ENCODE data around the gene ARHGAP24. TPM values are rescaled to one million over a fixed set of nuclear protein-coding genes. Genes with fewer than 3 reads are reported as not detected.

The ARHGAP24 gene
- total and polyA plus RNA-seq, 8 donors, result 10.5 to 34.7 (median 17.1) TPM

DNA sequence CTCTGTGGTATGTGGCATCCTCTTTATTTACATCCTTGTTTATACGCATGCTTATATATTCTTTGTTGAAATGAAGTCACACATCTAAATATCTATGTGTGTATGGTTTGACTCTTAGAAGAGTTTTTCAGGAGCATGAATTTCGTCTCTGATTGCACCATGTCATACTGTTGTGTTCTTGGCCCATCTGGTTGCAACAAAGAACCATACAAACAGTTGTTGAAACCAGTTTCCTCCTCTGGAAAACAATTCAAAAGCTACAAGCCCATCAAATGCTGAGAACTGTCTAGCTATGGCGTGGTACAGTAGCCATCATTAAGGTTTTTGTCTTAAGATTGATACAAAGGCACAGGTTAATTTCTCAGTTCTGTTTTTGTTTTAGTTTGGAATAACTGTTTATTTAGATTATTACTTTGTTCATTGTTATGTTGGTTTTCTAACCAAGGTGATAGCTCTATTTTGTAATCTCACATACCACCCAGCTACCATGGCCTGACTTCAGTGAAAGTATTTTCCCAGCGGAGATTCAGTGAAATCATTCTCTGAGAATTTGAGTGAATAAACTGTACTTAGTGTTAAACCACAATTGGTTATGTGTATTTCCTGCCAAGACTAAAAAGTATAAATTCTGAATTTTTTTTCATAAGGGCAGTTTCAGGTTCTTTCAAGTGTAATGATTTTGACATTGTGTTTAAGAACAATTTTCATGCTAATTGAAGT is 91.0 kb downstream of the ARHGAP24 start:
- ATAC-seq, result no peak
- FAIRE-seq, result no peak
- Histone ChIP-seq H3K36me3 (no peaks in the 10 kb centered on the region), H3K4me1 (no peaks in the 10 kb centered on the region), H3K9me3 (no peaks in the 10 kb centered on the region), H3K4me3 (no peak overlapping the region), H3K27me3 (no peaks in the 10 kb centered on the region), H3K27ac (no peak overlapping the region)
- DNase-seq, result no peak
- TF ChIP-seq, protein P1, sequence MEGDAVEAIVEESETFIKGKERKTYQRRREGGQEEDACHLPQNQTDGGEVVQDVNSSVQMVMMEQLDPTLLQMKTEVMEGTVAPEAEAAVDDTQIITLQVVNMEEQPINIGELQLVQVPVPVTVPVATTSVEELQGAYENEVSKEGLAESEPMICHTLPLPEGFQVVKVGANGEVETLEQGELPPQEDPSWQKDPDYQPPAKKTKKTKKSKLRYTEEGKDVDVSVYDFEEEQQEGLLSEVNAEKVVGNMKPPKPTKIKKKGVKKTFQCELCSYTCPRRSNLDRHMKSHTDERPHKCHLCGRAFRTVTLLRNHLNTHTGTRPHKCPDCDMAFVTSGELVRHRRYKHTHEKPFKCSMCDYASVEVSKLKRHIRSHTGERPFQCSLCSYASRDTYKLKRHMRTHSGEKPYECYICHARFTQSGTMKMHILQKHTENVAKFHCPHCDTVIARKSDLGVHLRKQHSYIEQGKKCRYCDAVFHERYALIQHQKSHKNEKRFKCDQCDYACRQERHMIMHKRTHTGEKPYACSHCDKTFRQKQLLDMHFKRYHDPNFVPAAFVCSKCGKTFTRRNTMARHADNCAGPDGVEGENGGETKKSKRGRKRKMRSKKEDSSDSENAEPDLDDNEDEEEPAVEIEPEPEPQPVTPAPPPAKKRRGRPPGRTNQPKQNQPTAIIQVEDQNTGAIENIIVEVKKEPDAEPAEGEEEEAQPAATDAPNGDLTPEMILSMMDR (IDR thresholded peaks at IDR 0.05), result no peak
- intact Hi-C loops (cut with DNase I), result no loop called here
- WGBS, 2 donors, result 93% methylated on average over 4 of the region's 4 CpGs

- Histone ChIP-seq H3K27ac (no peak overlapping the region), H3K4me3 (no peak overlapping the region), H3K4me1 (no peaks in the 10 kb centered on the region), H3K36me3 (peaks cover 0 to 4% (median 0%) of the 10 kb centered on the region in 3 donors), H3K9me3 (no peaks in the 10 kb centered on the region), H3K27me3 (no peaks in the 10 kb centered on the region)
- TF ChIP-seq, protein P1 (IDR thresholded peaks at IDR 0.05), result no peak
- intact Hi-C loops (cut with DNase I), result no loop called here
- no peak for DNase-seq
- FAIRE-seq, result no peak
- WGBS, 2 donors, result 83 to 94% methylated on average over 2 of the region's 2 CpGs
- no peak for ATAC-seq
Measured at GRCh38 chr4:85569730-85570299, 94.9 kb downstream of the ARHGAP24 start.

DNA sequence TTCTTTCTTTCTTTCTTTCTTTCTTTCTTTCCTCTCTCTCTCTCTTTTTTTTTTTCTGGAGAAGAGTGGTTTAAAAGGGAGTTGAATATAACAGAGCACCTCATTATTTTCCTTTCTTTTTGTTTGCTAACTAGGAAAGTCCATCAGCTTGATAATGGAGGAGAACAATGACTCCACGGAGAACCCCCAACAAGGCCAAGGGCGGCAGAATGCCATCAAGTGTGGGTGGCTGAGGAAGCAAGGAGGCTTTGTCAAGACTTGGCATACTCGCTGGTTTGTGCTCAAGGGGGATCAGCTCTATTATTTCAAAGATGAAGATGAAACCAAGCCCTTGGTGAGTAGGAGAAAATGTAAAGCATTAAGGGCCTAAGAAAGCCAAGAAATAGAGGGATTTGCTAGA is 95.4 kb downstream of the ARHGAP24 start:
- no peak for FAIRE-seq
- H3K36me3 ChIP-seq, result peaks cover 0 to 4% (median 0%) of the 10 kb centered on the region in 3 donors
- TF ChIP-seq, protein P1 (IDR thresholded peaks at IDR 0.05), result no peak
- intact Hi-C loops (cut with DNase I), result no loop called here
- no peak for ATAC-seq
- WGBS, 2 donors, result 88 to 89% methylated on average over 3 of the region's 3 CpGs
- H3K4me3 ChIP-seq, result no peak overlapping the region
- H3K27me3 ChIP-seq, result no peaks in the 10 kb centered on the region
- no peak for DNase-seq
- no peaks in the 10 kb centered on the region for H3K9me3 ChIP-seq
- H3K4me1 ChIP-seq, result no peaks in the 10 kb centered on the region
- no peak overlapping the region for H3K27ac ChIP-seq

GRCh38 chr4:85571008-85571407 is 96.1 kb downstream of the ARHGAP24 start:
- TF ChIP-seq, protein P1 (IDR thresholded peaks at IDR 0.05), result no peak
- Histone ChIP-seq H3K4me1 (no peaks in the 10 kb centered on the region), H3K4me3 (no peak overlapping the region), H3K9me3 (no peaks in the 10 kb centered on the region), H3K36me3 (peaks cover 0 to 4% (median 0%) of the 10 kb centered on the region in 3 donors), H3K27me3 (no peaks in the 10 kb centered on the region), H3K27ac (no peak overlapping the region)
- no peak for DNase-seq
- no peak for FAIRE-seq
- intact Hi-C loops (cut with DNase I), result no loop called here
- ATAC-seq, result no peak

DNA sequence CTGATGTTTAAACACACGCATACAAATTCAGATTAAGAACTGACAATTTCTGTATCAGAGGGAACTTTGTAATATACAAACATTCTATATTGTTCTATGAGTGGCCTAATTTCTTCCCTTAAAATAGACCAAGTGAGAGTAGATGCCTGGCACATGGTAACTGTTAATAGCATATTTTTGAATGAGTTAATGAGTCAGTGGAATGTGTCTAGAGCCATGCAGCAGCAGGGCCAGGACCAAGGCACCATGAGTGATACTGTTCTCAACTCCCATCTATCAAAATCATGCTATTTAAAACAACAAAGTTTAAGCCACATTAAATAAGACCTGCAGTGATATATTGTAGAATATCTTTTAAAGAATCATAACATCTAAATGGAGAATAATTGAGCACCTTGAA is 98.3 kb downstream of the ARHGAP24 start:
- Histone ChIP-seq H3K27ac (no peak overlapping the region), H3K4me3 (no peak overlapping the region), H3K36me3 (peaks cover 0 to 4% (median 0%) of the 10 kb centered on the region in 3 donors), H3K27me3 (no peaks in the 10 kb centered on the region), H3K9me3 (no peaks in the 10 kb centered on the region), H3K4me1 (no peaks in the 10 kb centered on the region)
- no peak for DNase-seq
- intact Hi-C loops (cut with DNase I), result no loop called here
- 95 to 100% methylated on average over 1 of the region's 1 CpG for WGBS, 2 donors
- no peak for ATAC-seq
- TF ChIP-seq, protein P1 (IDR thresholded peaks at IDR 0.05), result no peak
- FAIRE-seq, result no peak
